Measurements from ENCODE around the gene MCC.

DNA sequence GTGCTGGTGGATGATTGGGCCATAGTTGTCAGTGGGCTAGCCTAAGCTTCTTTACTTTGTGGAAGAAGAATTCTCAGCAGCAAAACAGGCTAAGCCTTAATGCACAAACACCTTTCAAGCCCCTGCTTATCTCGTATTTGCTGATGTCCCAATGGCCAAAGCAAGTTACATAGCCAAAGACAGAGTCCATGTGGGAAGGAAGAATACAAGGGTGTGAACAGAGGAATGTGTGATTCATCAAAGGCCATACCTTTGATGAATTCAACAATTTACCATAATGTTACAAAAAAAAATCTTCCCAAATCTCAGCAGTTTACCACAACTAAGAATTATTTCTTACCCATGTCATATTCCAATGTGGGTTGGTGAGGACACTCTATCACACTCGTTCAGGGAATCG lies 24.1 kb upstream of the MCC start:
- no peak for TF ChIP-seq CTCF (IDR thresholded peaks at IDR 0.05; ENCODE audit: poor library complexity)
- no peak for TF ChIP-seq EZH2 (IDR thresholded peaks at IDR 0.05; ENCODE audit: borderline replicate concordance)

All from hepatocyte (in vitro differentiated cells).